Neutrophil (primary cell): ENCODE measurements around the gene PFN3.

ENCODE experiments used
- H3K27ac ChIP-seq: fragments of 200-600 bp; sonication (generic); 2 replicates; pipeline ENCODE4 v1.5.1; 2016; ENCODE audit warnings: mild to moderate bottlenecking, moderate library complexity
- H3K27me3 ChIP-seq: fragments of 200-600 bp; sonication (generic); 2 replicates; pipeline ENCODE4 v1.6.0; 2016; ENCODE audit warnings: mild to moderate bottlenecking
- H3K36me3 ChIP-seq: fragments of 200-600 bp; sonication (generic); 2 replicates; pipeline ENCODE4 v1.5.1; 2017
- H3K4me1 ChIP-seq, 2 experiments: fragments of 200-600 bp in 1 of 2; sonication (generic) in 1 of 2; 1 replicate in 1 of 2; 2 replicates in 1 of 2; pipeline versions ENCODE4 v1.5.1 to v1.6.1; 2013 to 2016; ENCODE audit warnings: low read depth in 1 of 2, low read length in 1 of 2, mild to moderate bottlenecking in 1 of 2, moderate library complexity in 1 of 2; ENCODE audit not compliant: control insufficient read depth in 1 of 2, insufficient read depth in 1 of 2
- H3K4me3 ChIP-seq, 2 experiments: fragments of 200-600 bp in 1 of 2; sonication (generic) in 1 of 2; 1 replicate in 1 of 2; 2 replicates in 1 of 2; pipeline ENCODE4 v1.5.1; 2013 to 2016; ENCODE audit warnings: low read depth in 1 of 2, low read length in 1 of 2, mild to moderate bottlenecking in 1 of 2, moderate library complexity in 1 of 2
- H3K9me3 ChIP-seq: fragments of 200-600 bp; sonication (generic); 2 replicates; pipeline ENCODE4 v1.5.1; 2016
- CTCF ChIP-seq: fragments of 200-600 bp; sonication (generic); IDR thresholded peaks from 2 replicates; pipeline ENCODE4 v1.5.1; 2016; ENCODE audit warnings: antibody characterized with exemption

Gene PFN3

GRCh38 chr5:177404641-177405179 is 4.2 kb upstream of the PFN3 start:
- Histone ChIP-seq H3K4me3 (peak overlapping the region; percentile 52 to 80), H3K36me3 (no peaks in the 10 kb centered on the region), H3K27me3 (peaks cover 45% of the 10 kb centered on the region), H3K4me1 (peaks cover 53 to 58% of the 10 kb centered on the region in 2 experiments), H3K9me3 (no peaks in the 10 kb centered on the region), H3K27ac (peak overlapping the region; percentile 93)
- TF ChIP-seq CTCF: no peak

- TF ChIP-seq CTCF: peak; percentile 97
- peaks cover 51 to 53% of the 10 kb centered on the region in 2 experiments for H3K4me1 ChIP-seq
- H3K9me3 ChIP-seq: no peaks in the 10 kb centered on the region
- peak overlapping the region; percentile 93 for H3K27ac ChIP-seq
- no peaks in the 10 kb centered on the region for H3K36me3 ChIP-seq
- peak overlapping the region; percentile 52 to 80 for H3K4me3 ChIP-seq
- peaks cover 52% of the 10 kb centered on the region for H3K27me3 ChIP-seq
These were observed 3.6 kb upstream of the PFN3 start for GRCh38 chr5:177403792-177404640.

GRCh38 chr5:177403102-177403791 is 2.8 kb upstream of the PFN3 start:
- H3K4me1 ChIP-seq: peaks cover 50 to 53% of the 10 kb centered on the region in 2 experiments
- peak overlapping the region; percentile 93 for H3K27ac ChIP-seq
- H3K4me3 ChIP-seq: peak overlapping the region; percentile 52 to 80
- H3K36me3 ChIP-seq: no peaks in the 10 kb centered on the region
- no peaks in the 10 kb centered on the region for H3K9me3 ChIP-seq
- no peak for TF ChIP-seq CTCF
- H3K27me3 ChIP-seq: peaks cover 59% of the 10 kb centered on the region

GRCh38 chr5:177402271-177403043 is 2.0 kb upstream of the PFN3 start:
- Histone ChIP-seq H3K9me3 (no peaks in the 10 kb centered on the region), H3K36me3 (no peaks in the 10 kb centered on the region), H3K4me1 (peaks cover 50 to 53% of the 10 kb centered on the region in 2 experiments), H3K4me3 (peak overlapping the region; percentile 52 to 80), H3K27ac (no peak overlapping the region), H3K27me3 (peaks cover 66% of the 10 kb centered on the region)
- peak; percentile 47 for TF ChIP-seq CTCF

- Histone ChIP-seq H3K4me3 (no peak overlapping the region), H3K9me3 (no peaks in the 10 kb centered on the region), H3K27me3 (peaks cover 54% of the 10 kb centered on the region), H3K27ac (no peak overlapping the region), H3K36me3 (no peaks in the 10 kb centered on the region), H3K4me1 (peaks cover 27 to 32% of the 10 kb centered on the region in 2 experiments)
- no peak for TF ChIP-seq CTCF
These were observed 2.5 kb downstream of the PFN3 start for GRCh38 chr5:177397875-177398390.
